Measurements from ENCODE around the gene ASTN1. TPM values are rescaled to one million over a fixed set of nuclear protein-coding genes. Genes with fewer than 3 reads are reported as not detected.

The ASTN1 gene
- total and polyA plus RNA-seq, 2 of the 4 experiments (the other 2 are of a cell fraction): under 0.01 to 0.07 TPM

DNA sequence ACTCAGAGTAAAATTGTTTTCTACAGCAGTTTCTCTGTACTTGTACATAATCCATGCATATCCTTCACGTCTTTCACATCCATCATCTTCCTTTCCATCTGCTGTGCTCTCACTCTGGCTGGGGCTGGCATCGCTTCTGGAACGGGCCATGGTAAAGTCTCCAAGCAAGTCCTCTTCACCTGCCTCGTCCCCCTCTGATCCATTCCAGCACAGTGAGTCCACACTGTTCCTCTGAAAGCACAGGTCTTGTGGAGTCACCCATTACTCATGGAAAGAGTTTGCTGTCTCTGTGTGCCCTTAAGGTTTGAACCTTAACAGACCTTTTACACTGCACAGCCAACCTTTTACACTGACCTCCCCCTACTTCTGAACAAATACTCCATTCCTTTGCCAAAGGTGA is 313.6 kb downstream of the ASTN1 start:
- ChIA-PET CTCF (no interaction called here), POLR2A (ENCODE audit: unreplicated experiment) (no interaction called here)
- no TSS peak for BruUV-seq (replicated peaks)
- H3K4me2 ChIP-seq (ENCODE audit: low read depth, low read length): no peak overlapping the region
- dilution Hi-C loops (cut with HindIII; ENCODE audit: low sequenced_read_pairs, unreplicated experiment): no loop called here
- no peak overlapping the region for H3K56ac ChIP-seq (ENCODE audit: extremely low read depth, insufficient read depth, low read length)
- no peak overlapping the region for H2BK120ac ChIP-seq (ENCODE audit: low read depth, low read length)
- H3K9me1 ChIP-seq (ENCODE audit: insufficient read depth, low read length): no peaks in the 10 kb centered on the region
- H3K79me1 ChIP-seq (ENCODE audit: low read depth in 1 of 2, low read length in 2 of 2): no peaks in the 10 kb centered on the region
- TF ChIP-seq, protein P1, sequence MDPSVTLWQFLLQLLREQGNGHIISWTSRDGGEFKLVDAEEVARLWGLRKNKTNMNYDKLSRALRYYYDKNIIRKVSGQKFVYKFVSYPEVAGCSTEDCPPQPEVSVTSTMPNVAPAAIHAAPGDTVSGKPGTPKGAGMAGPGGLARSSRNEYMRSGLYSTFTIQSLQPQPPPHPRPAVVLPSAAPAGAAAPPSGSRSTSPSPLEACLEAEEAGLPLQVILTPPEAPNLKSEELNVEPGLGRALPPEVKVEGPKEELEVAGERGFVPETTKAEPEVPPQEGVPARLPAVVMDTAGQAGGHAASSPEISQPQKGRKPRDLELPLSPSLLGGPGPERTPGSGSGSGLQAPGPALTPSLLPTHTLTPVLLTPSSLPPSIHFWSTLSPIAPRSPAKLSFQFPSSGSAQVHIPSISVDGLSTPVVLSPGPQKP (IDR thresholded peaks at IDR 0.05; ENCODE audit: borderline replicate concordance, low read depth, low read length): no peak
- no peak for TF ChIP-seq RAD21 (IDR thresholded peaks at IDR 0.05; ENCODE audit: low read length)
- TF ChIP-seq BHLHE40 (IDR thresholded peaks at IDR 0.05; ENCODE audit: low read depth, low read length): no peak
- TF ChIP-seq, protein P2, sequence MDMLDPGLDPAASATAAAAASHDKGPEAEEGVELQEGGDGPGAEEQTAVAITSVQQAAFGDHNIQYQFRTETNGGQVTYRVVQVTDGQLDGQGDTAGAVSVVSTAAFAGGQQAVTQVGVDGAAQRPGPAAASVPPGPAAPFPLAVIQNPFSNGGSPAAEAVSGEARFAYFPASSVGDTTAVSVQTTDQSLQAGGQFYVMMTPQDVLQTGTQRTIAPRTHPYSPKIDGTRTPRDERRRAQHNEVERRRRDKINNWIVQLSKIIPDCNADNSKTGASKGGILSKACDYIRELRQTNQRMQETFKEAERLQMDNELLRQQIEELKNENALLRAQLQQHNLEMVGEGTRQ (IDR thresholded peaks at IDR 0.05; ENCODE audit: low read depth, low read length): no peak
- no peak for TF ChIP-seq MAZ (IDR thresholded peaks at IDR 0.05; ENCODE audit: borderline replicate concordance, low read depth, low read length)
- TF ChIP-seq FOS (IDR thresholded peaks at IDR 0.05; ENCODE audit: low read depth, low read length): no peak
- TF ChIP-seq RFX5 (IDR thresholded peaks at IDR 0.05; ENCODE audit: low read depth, low read length): no peak
- TF ChIP-seq MAFK (IDR thresholded peaks at IDR 0.05; ENCODE audit: low read depth, low read length): no peak
- TF ChIP-seq RCOR1 (IDR thresholded peaks at IDR 0.05; ENCODE audit: insufficient replicate concordance, low read length): no peak
- TF ChIP-seq, protein P3, sequence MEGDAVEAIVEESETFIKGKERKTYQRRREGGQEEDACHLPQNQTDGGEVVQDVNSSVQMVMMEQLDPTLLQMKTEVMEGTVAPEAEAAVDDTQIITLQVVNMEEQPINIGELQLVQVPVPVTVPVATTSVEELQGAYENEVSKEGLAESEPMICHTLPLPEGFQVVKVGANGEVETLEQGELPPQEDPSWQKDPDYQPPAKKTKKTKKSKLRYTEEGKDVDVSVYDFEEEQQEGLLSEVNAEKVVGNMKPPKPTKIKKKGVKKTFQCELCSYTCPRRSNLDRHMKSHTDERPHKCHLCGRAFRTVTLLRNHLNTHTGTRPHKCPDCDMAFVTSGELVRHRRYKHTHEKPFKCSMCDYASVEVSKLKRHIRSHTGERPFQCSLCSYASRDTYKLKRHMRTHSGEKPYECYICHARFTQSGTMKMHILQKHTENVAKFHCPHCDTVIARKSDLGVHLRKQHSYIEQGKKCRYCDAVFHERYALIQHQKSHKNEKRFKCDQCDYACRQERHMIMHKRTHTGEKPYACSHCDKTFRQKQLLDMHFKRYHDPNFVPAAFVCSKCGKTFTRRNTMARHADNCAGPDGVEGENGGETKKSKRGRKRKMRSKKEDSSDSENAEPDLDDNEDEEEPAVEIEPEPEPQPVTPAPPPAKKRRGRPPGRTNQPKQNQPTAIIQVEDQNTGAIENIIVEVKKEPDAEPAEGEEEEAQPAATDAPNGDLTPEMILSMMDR (conservative IDR thresholded peaks at IDR 0.05; ENCODE audit: low read depth, low read length): no peak
- no peak for TF ChIP-seq NFE2L2 (IDR thresholded peaks at IDR 0.05; ENCODE audit: low read depth, low read length)
- no peak for TF ChIP-seq CEBPB (IDR thresholded peaks at IDR 0.05; ENCODE audit: low read depth, low read length)
- no peak for TF ChIP-seq MXI1 (IDR thresholded peaks at IDR 0.05; ENCODE audit: borderline replicate concordance, low read depth, low read length)
- TF ChIP-seq POLR2A (IDR thresholded peaks at IDR 0.05; ENCODE audit: low read depth, low read length): no peak
- TF ChIP-seq CHD1 (IDR thresholded peaks at IDR 0.05; ENCODE audit: low read depth, low read length): no peak
- no peak for TF ChIP-seq SMC3 (IDR thresholded peaks at IDR 0.05; ENCODE audit: low read depth, low read length)
- H2AK5ac ChIP-seq (ENCODE audit: low read depth, low read length): no peak overlapping the region
- WGBS, 2 experiments (ENCODE audit: extremely low coverage in 2 of 2, insufficient read length in 1 of 2): 40% methylated on average over 1 of the region's 4 CpGs; no CpG with 5 or more reads in 1 of the 2 experiments
- H3K14ac ChIP-seq (replicated peaks; ENCODE audit: low read depth, low read length): no peak overlapping the region
- H3K18ac ChIP-seq (ENCODE audit: low read depth, low read length): no peak overlapping the region
- no peaks in the 10 kb centered on the region for H3K4me1 ChIP-seq (ENCODE audit: control insufficient read depth, insufficient read depth, low read length)
- H2BK20ac ChIP-seq (ENCODE audit: low read depth, low read length): no peak overlapping the region
- intact Hi-C loops (cut with micrococcal nuclease): no loop called here
- H2AK9ac ChIP-seq (replicated peaks; ENCODE audit: low read depth, low read length, poor library complexity): no peak overlapping the region
- H4K91ac ChIP-seq (ENCODE audit: insufficient read depth, low read depth, low read length): no peak overlapping the region
- no peak overlapping the region for H3K4me3 ChIP-seq (ENCODE audit: insufficient read depth, low read depth, low read length)
- H3K9ac ChIP-seq (ENCODE audit: low read depth, low read length): no peak overlapping the region
- no peak overlapping the region for H3K4ac ChIP-seq (ENCODE audit: low read depth, low read length)
- no peak for ATAC-seq (ENCODE audit: low read depth)
- H4K8ac ChIP-seq (ENCODE audit: low read depth in 2 of 2, low read length in 2 of 2): no peak overlapping the region
- H4K5ac ChIP-seq (ENCODE audit: low read depth, low read length): no peak overlapping the region
- no peak overlapping the region for H3K23ac ChIP-seq (ENCODE audit: low read depth, low read length)
- no peak overlapping the region for H2BK15ac ChIP-seq (ENCODE audit: low read depth, low read length)
- no peaks in the 10 kb centered on the region for H3K9me3 ChIP-seq (ENCODE audit: control insufficient read depth, insufficient read depth, low read length)
- no peak overlapping the region for H2AFZ ChIP-seq (replicated peaks; ENCODE audit: low read length, poor library complexity)
- H3K27ac ChIP-seq (ENCODE audit: insufficient read depth, low read length): no peak overlapping the region
- H3K36me3 ChIP-seq (ENCODE audit: control insufficient read depth, insufficient read depth, low read length): no peaks in the 10 kb centered on the region
- no peaks in the 10 kb centered on the region for H3K27me3 ChIP-seq (ENCODE audit: control insufficient read depth, insufficient read depth, low read length)
- in situ Hi-C loops (cut with MboI; ENCODE audit: low sequenced_read_pairs): loop anchor here (25.0 kb wide), 1 partner anchor 1689 kb away; no protein-coding TSS in a partner anchor
- H4K20me1 ChIP-seq (ENCODE audit: insufficient read depth, low read length): no peaks in the 10 kb centered on the region
- no peak for DNase-seq
- H2BK5ac ChIP-seq (ENCODE audit: low read depth, low read length, poor library complexity, severe bottlenecking): no peak overlapping the region

Data from IMR-90 (cell line).